HG03064 (cell line): ENCODE measurements around the gene ABR.
"Not testable (repeated sequence)": the region's sequence is repeated elsewhere in the genome, so short reads cannot be mapped to it uniquely, and the experiment has no call there.

Experiments used
- ATAC-seq: cut with Tn5 transposase; IDR thresholded peaks from one replicate; pipeline ENCODE4 v1.9.1; 2021; ENCODE audit warnings: low read depth; ENCODE audit not compliant: unreplicated experiment

ABR gene

GRCh38 chr17:1123393-1123831 is 56.4 kb downstream of the ABR start:
- ATAC-seq = no peak

GRCh38 chr17:1122533-1123392 is 57.0 kb downstream of the ABR start:
- ATAC-seq = no peak

GRCh38 chr17:1121442-1121817 is 58.4 kb downstream of the ABR start:
- not testable (repeated sequence) for ATAC-seq

GRCh38 chr17:1120596-1121441 is 59.0 kb downstream of the ABR start:
- no peak for ATAC-seq

- no peak for ATAC-seq
Observed at GRCh38 chr17:1119924-1120323, 59.9 kb downstream of the ABR start.

- no peak for ATAC-seq
Observed at GRCh38 chr17:1116602-1117001, 63.2 kb downstream of the ABR start.

GRCh38 chr17:1112875-1113274 is 66.9 kb downstream of the ABR start:
- ATAC-seq = no peak

GRCh38 chr17:1111599-1112443 is 68.0 kb downstream of the ABR start:
- ATAC-seq = no peak

GRCh38 chr17:1110862-1111598 is 68.8 kb downstream of the ABR start:
- no peak for ATAC-seq

GRCh38 chr17:1110541-1110861 is 69.3 kb downstream of the ABR start:
- no peak for ATAC-seq

GRCh38 chr17:1109606-1110540 is 69.9 kb downstream of the ABR start:
- ATAC-seq = no peak

- no peak for ATAC-seq
Observed at GRCh38 chr17:1108765-1109605, 70.8 kb downstream of the ABR start.

GRCh38 chr17:1108478-1108764 is 71.4 kb downstream of the ABR start:
- ATAC-seq = no peak

- no peak for ATAC-seq
Observed at GRCh38 chr17:1107777-1108477, 71.9 kb downstream of the ABR start.

- ATAC-seq = no peak
Observed at GRCh38 chr17:1107083-1107776, 72.6 kb downstream of the ABR start.

- no peak for ATAC-seq
Observed at GRCh38 chr17:1104222-1104621, 75.6 kb downstream of the ABR start.

GRCh38 chr17:1100382-1100781 is 79.4 kb downstream of the ABR start:
- ATAC-seq = no peak
